ENCODE measurements around the gene TRIML1. TPM values are rescaled to one million over a fixed set of nuclear protein-coding genes. Genes with fewer than 3 reads are reported as not detected.

The TRIML1 gene
- total and polyA plus RNA-seq, 2 experiments from 2014 or later = not detected

DNA sequence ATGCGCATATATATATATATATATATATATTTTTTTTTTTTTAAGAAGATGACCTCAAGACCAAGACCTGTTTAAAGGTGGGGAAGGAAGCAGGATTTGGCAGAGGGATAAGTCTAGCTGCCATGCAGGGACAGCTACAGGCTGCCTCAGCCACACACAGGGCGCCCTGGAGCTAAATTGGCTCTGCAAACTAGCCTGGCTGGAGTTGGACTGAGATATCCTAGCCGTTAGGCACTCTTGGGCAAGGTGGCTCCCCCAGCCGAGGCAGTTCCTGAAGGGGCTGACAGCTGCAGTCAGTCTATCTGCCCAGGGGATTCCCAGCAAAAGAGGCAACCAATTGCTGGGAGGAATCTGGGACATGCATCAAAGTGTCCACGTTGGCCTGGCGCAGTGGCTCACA lies 21.9 kb downstream of the TRIML1 start:
- no peak for DNase-seq
- in situ Hi-C loops (cut with MboI) = no loop called here
- 26 to 32% methylated on average over 6 of the region's 6 CpGs for WGBS, 2 experiments (ENCODE audit: low coverage in 1 of 2, low lambda C conversion rate in 2 of 2, missing lambda C conversion rate in 2 of 2)
- Histone ChIP-seq H3K27me3 (replicated peaks; ENCODE audit: insufficient read depth) (no peaks in the 10 kb centered on the region), H3K79me2 (ENCODE audit: insufficient read depth) (no peaks in the 10 kb centered on the region), H2AFZ (no peak overlapping the region), H3K9me3 (ENCODE audit: low read depth) (no peaks in the 10 kb centered on the region), H3K4me1 (ENCODE audit: insufficient read depth) (no peaks in the 10 kb centered on the region), H3F3A (ENCODE audit: insufficient read depth) (no peaks in the 10 kb centered on the region), H4K20me1 (ENCODE audit: insufficient read depth) (no peaks in the 10 kb centered on the region), H3K36me3 (ENCODE audit: low read depth) (no peaks in the 10 kb centered on the region), H3K9ac (no peak overlapping the region), H3K4me2 (ENCODE audit: unreplicated experiment) (no peak overlapping the region), H3K9me2 (ENCODE audit: insufficient read depth) (no peaks in the 10 kb centered on the region), H3K4me3 (no peak overlapping the region), H3K27ac (no peak overlapping the region)
- no peak for TF ChIP-seq EZH2phosphoT487 (IDR thresholded peaks at IDR 0.05; ENCODE audit: insufficient read depth, low read depth)
- TF ChIP-seq EZH2 (IDR thresholded peaks at IDR 0.05; ENCODE audit: insufficient read depth, poor library complexity, severe bottlenecking) = no peak

DNA sequence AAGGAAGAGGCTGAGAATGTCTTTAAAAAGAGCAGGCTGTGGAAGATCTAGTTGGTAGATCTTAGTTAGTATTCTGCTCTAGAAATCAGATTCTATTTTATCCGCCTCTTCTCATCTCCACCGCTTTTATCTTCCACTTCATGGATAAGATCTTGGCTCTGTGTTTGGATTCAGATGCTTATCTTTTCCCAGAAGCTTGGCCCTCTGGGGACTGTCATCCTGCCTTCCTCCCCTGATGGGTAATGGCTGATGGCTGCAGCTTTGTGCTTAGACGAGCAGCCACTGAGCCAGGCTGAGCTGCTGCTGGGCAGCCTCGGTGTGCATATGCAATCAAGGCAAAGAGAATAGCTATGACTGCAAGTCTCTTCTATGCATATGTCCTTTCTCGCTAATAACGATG lies 23.5 kb downstream of the TRIML1 start:
- no peaks in the 10 kb centered on the region for H4K20me1 ChIP-seq (ENCODE audit: insufficient read depth)
- no peaks in the 10 kb centered on the region for H3K27me3 ChIP-seq (replicated peaks; ENCODE audit: insufficient read depth)
- no peak overlapping the region for H3K4me3 ChIP-seq
- no peaks in the 10 kb centered on the region for H3K79me2 ChIP-seq (ENCODE audit: insufficient read depth)
- no peaks in the 10 kb centered on the region for H3K9me2 ChIP-seq (ENCODE audit: insufficient read depth)
- in situ Hi-C loops (cut with MboI) = no loop called here
- H3K4me1 ChIP-seq (ENCODE audit: insufficient read depth) = no peaks in the 10 kb centered on the region
- no peaks in the 10 kb centered on the region for H3K36me3 ChIP-seq (ENCODE audit: low read depth)
- no peaks in the 10 kb centered on the region for H3K9me3 ChIP-seq (ENCODE audit: low read depth)
- TF ChIP-seq EZH2 (IDR thresholded peaks at IDR 0.05; ENCODE audit: insufficient read depth, poor library complexity, severe bottlenecking) (no peak), EZH2phosphoT487 (IDR thresholded peaks at IDR 0.05; ENCODE audit: insufficient read depth, low read depth) (no peak)
- DNase-seq = no peak
- H3F3A ChIP-seq (ENCODE audit: insufficient read depth) = no peaks in the 10 kb centered on the region
- no peak overlapping the region for H2AFZ ChIP-seq
- no peak overlapping the region for H3K27ac ChIP-seq
- no peak overlapping the region for H3K4me2 ChIP-seq (ENCODE audit: unreplicated experiment)
- H3K9ac ChIP-seq = no peak overlapping the region
- 28 to 36% methylated on average over 6 of the region's 6 CpGs for WGBS, 2 experiments (ENCODE audit: low coverage in 1 of 2, low lambda C conversion rate in 2 of 2, missing lambda C conversion rate in 2 of 2)

DNA sequence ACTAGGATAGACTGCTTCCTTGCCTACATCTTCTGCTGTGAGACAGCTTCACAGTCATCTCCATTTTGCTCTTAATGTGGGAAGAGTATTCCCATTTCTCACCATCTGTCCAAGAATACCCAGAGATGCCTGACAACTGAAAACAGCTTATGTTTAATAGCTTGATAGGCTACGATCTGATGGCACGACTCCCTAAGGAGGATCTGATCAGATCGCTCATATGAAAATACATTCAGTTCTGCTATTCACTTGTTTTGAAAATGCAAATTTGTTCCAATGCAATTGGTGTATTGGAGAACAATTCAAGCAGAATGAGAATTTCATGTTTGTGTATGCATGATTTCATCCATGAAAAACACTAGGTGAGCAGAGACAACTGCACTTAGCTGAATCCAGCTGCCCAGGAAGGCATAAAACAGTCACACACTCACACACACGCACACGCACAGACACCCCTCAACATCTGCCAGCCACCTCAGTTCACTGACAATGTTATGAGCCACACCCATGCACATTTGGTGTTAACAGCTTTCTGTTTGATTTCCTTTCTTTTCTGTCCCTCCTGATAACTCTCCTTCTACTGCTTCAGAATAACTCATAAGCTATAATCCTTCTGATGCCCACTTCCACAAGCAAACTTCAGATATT lies 29.6 kb downstream of the TRIML1 start:
- Histone ChIP-seq H3K9ac (no peak overlapping the region), H3K9me2 (ENCODE audit: insufficient read depth) (no peaks in the 10 kb centered on the region), H3K9me3 (ENCODE audit: low read depth) (no peaks in the 10 kb centered on the region), H2AFZ (no peak overlapping the region), H3K79me2 (ENCODE audit: insufficient read depth) (no peaks in the 10 kb centered on the region), H3K4me1 (ENCODE audit: insufficient read depth) (no peaks in the 10 kb centered on the region), H3F3A (ENCODE audit: insufficient read depth) (no peaks in the 10 kb centered on the region), H3K36me3 (ENCODE audit: low read depth) (no peaks in the 10 kb centered on the region), H3K4me2 (ENCODE audit: unreplicated experiment) (no peak overlapping the region), H3K4me3 (no peak overlapping the region), H3K27me3 (replicated peaks; ENCODE audit: insufficient read depth) (no peaks in the 10 kb centered on the region), H3K27ac (no peak overlapping the region), H4K20me1 (ENCODE audit: insufficient read depth) (no peaks in the 10 kb centered on the region)
- TF ChIP-seq EZH2phosphoT487 (IDR thresholded peaks at IDR 0.05; ENCODE audit: insufficient read depth, low read depth) = no peak
- TF ChIP-seq EZH2 (IDR thresholded peaks at IDR 0.05; ENCODE audit: insufficient read depth, poor library complexity, severe bottlenecking) = no peak
- 0 to 4% methylated on average over 5 of the region's 5 CpGs for WGBS, 2 experiments (ENCODE audit: low coverage in 1 of 2, low lambda C conversion rate in 2 of 2, missing lambda C conversion rate in 2 of 2)
- no peak for DNase-seq
- in situ Hi-C loops (cut with MboI) = no loop called here

DNA sequence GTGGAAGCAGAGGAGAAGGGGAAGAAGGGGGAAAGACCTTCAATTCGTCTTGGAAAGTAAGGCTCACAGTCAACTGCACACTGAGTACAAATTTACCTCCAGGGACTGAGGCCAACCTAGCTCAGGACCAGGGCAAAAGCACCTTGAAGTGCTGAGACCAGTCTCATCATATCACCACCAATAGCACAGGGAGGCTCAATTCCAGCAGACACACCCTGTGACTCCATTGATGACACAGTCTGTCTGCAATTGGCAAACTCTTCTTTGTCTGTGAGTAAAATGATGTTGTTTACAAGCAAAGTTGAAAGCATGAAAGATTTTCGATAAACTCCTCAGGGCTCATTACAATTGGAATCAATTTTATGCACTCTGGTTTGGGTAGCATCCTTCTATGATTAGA lies 32.3 kb downstream of the TRIML1 start:
- 3 to 14% methylated on average over 2 of the region's 2 CpGs for WGBS, 2 experiments (ENCODE audit: low coverage in 1 of 2, low lambda C conversion rate in 2 of 2, missing lambda C conversion rate in 2 of 2)
- in situ Hi-C loops (cut with MboI) = no loop called here
- H3K4me2 ChIP-seq (ENCODE audit: unreplicated experiment) = no peak overlapping the region

More for the DNA sequence above, 32.3 kb downstream of the TRIML1 start:
- no peaks in the 10 kb centered on the region for H3F3A ChIP-seq (ENCODE audit: insufficient read depth)
- no peak overlapping the region for H3K27ac ChIP-seq
- no peaks in the 10 kb centered on the region for H4K20me1 ChIP-seq (ENCODE audit: insufficient read depth)
- no peak overlapping the region for H3K9ac ChIP-seq
- no peaks in the 10 kb centered on the region for H3K9me3 ChIP-seq (ENCODE audit: low read depth)
- H3K27me3 ChIP-seq (replicated peaks; ENCODE audit: insufficient read depth) = no peaks in the 10 kb centered on the region
- no peaks in the 10 kb centered on the region for H3K79me2 ChIP-seq (ENCODE audit: insufficient read depth)
- DNase-seq = no peak
- H3K4me1 ChIP-seq (ENCODE audit: insufficient read depth) = no peaks in the 10 kb centered on the region
- H3K9me2 ChIP-seq (ENCODE audit: insufficient read depth) = no peaks in the 10 kb centered on the region
- H3K4me3 ChIP-seq = no peak overlapping the region
- H2AFZ ChIP-seq = no peak overlapping the region
- TF ChIP-seq EZH2phosphoT487 (IDR thresholded peaks at IDR 0.05; ENCODE audit: insufficient read depth, low read depth) (no peak), EZH2 (IDR thresholded peaks at IDR 0.05; ENCODE audit: insufficient read depth, poor library complexity, severe bottlenecking) (no peak)
- no peaks in the 10 kb centered on the region for H3K36me3 ChIP-seq (ENCODE audit: low read depth)
